ENCODE measurements around the gene GRM7.

Gene GRM7

DNA sequence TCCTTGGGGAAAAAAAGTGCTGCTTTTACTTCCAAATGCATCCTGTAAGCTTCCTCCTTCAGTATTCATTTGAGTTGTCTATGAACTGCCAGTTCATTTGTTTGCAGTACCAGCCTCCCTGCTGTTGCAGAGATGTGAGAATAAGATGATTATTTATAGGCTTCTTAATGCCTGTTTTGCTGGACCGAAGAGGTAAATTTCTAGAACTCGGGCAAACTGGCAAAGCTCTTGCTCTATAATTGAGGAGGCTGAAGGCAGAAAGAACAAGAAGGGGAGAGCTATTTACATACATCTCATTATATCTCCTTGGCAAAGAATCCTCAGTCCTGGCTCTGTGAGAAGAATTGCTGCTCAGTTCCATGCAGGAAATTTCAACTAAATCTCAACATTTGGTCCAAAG is 790.4 kb downstream of the GRM7 start:
- TF ChIP-seq, protein P1, sequence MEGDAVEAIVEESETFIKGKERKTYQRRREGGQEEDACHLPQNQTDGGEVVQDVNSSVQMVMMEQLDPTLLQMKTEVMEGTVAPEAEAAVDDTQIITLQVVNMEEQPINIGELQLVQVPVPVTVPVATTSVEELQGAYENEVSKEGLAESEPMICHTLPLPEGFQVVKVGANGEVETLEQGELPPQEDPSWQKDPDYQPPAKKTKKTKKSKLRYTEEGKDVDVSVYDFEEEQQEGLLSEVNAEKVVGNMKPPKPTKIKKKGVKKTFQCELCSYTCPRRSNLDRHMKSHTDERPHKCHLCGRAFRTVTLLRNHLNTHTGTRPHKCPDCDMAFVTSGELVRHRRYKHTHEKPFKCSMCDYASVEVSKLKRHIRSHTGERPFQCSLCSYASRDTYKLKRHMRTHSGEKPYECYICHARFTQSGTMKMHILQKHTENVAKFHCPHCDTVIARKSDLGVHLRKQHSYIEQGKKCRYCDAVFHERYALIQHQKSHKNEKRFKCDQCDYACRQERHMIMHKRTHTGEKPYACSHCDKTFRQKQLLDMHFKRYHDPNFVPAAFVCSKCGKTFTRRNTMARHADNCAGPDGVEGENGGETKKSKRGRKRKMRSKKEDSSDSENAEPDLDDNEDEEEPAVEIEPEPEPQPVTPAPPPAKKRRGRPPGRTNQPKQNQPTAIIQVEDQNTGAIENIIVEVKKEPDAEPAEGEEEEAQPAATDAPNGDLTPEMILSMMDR (IDR thresholded peaks at IDR 0.05; ENCODE audit: control extremely low read depth, extremely low read depth, low read depth, missing control alignments): no peak
- ChIA-PET POLR2A (no interaction called here), CTCF (interaction anchor here (0.9 kb wide), 1 partner anchor 33 kb away, joined by 3 read pairs; no protein-coding TSS in a partner anchor)
- no peak for DNase-seq (ENCODE audit: extremely low spot score)

DNA sequence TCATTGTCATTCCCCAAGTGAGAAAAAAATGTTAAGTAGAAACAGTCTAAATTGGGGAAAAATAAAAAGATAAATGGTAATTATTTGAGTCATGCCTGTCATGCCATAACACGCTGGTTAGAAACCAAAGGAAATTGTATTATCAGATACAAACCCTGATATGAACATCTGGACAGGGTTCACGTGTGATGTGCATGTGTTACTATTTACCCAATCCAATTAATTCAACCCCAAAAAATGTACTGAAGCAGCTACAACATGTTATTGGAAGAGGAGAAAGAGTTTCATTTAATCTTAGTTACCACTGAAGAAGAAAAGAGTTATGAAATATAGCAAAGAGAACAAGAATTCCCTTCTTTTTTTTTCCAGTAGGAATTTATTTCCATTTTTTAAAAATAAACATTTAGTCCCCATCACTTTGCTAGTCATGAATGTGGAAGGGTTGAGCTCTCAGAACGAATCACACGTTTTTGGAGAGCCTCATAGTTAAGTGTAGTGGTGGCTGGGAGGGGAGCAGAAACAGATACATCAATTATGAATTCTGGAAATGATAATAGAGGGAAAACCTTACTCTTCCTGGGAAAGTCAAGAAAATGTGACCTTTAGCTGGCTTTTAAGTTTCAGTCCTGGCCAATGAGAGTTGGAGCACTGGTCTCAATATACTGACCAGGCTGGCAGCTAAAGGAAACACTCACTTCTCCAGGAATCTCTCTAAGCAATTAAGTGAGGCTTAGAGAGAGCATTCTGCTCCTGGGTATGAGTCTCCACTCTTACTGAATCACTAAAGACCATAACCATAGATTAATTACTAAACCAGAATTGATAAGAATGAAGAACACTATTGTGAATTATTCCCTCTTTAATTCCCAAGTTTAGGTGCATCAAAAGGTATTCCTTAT is 796.5 kb downstream of the GRM7 start:
- no peak for DNase-seq (ENCODE audit: extremely low spot score)
- TF ChIP-seq, protein P1 (IDR thresholded peaks at IDR 0.05; ENCODE audit: control extremely low read depth, extremely low read depth, low read depth, missing control alignments): no peak
- POLR2A ChIA-PET: no interaction called here
- CTCF ChIA-PET: no interaction called here

- TF ChIP-seq, protein P1 (IDR thresholded peaks at IDR 0.05; ENCODE audit: control extremely low read depth, extremely low read depth, low read depth, missing control alignments): no peak
- POLR2A ChIA-PET: no interaction called here
- CTCF ChIA-PET: interaction anchor here (1.2 to 1.4 kb wide), 2 partner anchors 10 to 30 kb away, joined by 3 read pairs; no protein-coding TSS in a partner anchor
- DNase-seq (ENCODE audit: extremely low spot score): no peak
These were observed 797.4 kb downstream of the GRM7 start for GRCh38 chr3:7658294-7658693.

- no peak for DNase-seq (ENCODE audit: extremely low spot score)
- CTCF ChIA-PET: interaction anchor here (1.2 to 1.4 kb wide), 2 partner anchors 9 to 31 kb away, joined by 3 read pairs; no protein-coding TSS in a partner anchor
- POLR2A ChIA-PET: no interaction called here
- TF ChIP-seq, protein P1 (IDR thresholded peaks at IDR 0.05; ENCODE audit: control extremely low read depth, extremely low read depth, low read depth, missing control alignments): no peak
These were observed 798.2 kb downstream of the GRM7 start for GRCh38 chr3:7659079-7659478.

DNA sequence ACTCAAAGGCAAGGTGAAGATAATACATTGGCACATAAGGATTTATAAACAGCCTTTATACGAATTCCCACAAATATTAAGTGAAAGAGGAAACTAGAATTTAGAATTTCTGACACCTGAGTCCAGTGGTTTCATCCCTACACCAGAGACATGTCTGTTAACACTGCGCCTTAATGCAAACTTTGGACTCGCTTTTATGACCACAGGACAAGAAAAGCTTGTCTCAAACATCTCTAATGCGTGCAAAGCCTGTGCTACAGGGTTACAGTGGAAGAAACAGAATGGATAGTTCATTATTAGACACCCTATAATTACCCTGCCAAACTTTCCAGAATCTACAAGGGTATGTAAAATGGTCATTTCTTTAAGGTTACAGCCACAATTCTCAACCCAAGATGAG is 802.9 kb downstream of the GRM7 start:
- TF ChIP-seq, protein P1 (IDR thresholded peaks at IDR 0.05; ENCODE audit: control extremely low read depth, extremely low read depth, low read depth, missing control alignments): no peak
- CTCF ChIA-PET: no interaction called here
- POLR2A ChIA-PET: no interaction called here
- no peak for DNase-seq (ENCODE audit: extremely low spot score)

DNA sequence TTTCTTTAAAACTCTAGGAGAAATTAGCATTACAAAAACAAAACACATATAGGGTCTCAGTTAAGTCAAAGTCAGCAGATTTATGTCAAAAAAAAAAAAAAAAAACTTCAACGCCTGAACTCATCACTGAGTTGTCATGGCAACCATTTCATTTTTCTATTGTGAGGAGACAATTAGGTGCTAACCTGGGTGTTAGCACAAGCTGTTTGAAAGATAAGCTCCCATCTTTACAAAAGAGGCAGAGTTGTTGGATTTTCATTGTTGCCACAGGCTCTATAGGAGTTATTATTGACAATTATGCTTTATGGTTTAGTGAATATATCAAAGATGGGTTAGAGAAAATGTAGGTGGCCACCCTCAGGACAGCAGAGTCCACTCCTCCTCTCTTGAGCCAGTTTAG is 806.9 kb downstream of the GRM7 start:
- ChIA-PET POLR2A (no interaction called here), CTCF (interaction anchor here (1.3 kb wide), 1 partner anchor 9 kb away, joined by 3 read pairs; no protein-coding TSS in a partner anchor)
- DNase-seq (ENCODE audit: extremely low spot score): no peak
- TF ChIP-seq, protein P1 (IDR thresholded peaks at IDR 0.05; ENCODE audit: control extremely low read depth, extremely low read depth, low read depth, missing control alignments): no peak
